Muscle of arm (tissue), 12 donors: ENCODE measurements around the gene DACH1. TPM values are rescaled to one million over a fixed set of nuclear protein-coding genes. Genes with fewer than 3 reads are reported as not detected.

Experiments
- DNase-seq: peaks from one replicate; pipeline ENCODE4 v3.0.0-alpha.2; 2013
- polyA plus RNA-seq, 12 donors: library from polyadenylated mRNA; unstranded; fragments of 120-200 nt; gene quantifications; one replicate each; pipeline ENCODE4 v1.2.1, GENCODE V29; 2013; ENCODE audit not compliant: insufficient read length in 12 of 12

DACH1 gene
- polyA plus RNA-seq, 12 donors = 5.7 to 12.0 (median 10.6) TPM; not detected in 1

DNA sequence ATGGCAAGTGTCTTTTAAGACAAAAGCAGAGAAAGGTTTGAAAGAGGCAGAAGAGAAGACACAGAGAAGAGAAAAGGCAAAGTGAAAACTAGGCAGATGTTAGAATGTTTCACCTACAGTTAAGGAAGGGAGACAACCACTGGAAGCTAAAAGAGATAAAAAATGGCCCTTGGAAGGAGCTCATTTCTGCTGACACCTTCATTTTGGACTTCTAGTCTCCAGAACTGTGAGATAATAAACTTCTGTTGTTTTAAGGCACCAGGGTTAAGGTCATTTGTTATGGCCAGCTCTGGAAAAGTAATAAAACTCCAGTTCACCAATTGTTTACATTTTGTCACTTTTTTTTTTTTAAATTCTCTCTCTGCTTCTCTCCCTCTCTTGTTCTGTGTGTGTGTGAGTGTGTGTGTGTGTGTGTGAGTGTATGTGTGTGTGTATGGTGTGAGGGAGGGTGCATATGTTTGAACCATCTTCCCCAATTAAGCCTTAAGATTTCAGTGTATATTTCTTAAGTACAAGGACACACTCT, 374.6 kb downstream of the DACH1 start:
- DNase-seq = no peak

DNA sequence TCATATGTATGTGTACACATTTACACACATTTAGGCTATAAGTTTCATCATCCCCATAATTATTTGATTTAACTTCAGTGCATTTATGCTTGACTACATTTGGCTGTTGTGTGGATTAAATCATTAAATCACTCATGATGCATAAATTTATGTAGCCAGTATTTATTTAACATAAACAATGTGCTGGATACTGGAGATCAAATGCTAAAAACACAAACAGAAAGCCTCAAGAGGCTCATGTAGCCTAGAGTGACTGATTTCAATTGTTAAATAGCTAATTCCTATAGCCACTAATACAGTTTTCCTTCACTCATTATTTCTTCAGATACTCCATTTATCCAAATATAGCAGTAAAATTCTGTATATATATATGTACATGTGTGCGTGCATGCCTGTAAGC, 376.0 kb downstream of the DACH1 start:
- no peak for DNase-seq

DNA sequence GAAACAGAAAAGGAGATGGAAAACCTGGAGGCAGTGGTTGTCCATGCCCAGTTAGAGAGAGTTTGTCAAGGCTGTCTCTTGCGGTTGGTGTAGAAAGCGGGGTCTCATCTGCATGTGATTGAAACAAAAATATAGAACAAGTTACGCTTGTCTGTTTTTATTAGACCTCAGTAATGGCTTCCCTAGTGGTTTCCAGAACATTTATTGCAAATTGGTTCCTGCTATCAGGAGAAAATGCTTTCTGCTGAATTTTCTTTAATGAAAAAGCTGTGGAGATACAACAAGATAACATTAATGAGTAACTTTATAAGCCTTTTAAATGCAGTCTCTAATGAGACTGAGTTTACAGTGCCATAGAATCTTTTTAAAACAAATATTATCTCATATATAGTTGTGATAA, 378.0 kb downstream of the DACH1 start:
- no peak for DNase-seq

DNA sequence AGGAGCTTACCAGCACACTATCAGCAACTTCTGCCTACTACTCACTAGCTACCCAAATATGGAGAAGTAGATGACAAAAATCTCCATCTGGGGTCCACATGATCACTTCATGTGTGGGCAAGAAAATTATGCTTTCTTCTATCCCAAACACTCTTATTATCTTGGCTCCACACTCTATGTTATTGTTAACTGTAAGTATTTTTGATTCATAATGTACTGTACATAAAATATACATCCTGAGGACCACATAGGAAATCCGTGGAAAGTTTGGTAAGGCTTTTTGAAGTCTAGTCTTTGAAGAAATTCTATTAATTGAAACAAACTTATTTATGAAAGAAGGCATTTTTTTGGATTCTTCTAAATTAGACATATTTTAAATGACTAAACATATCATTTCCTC, 378.8 kb downstream of the DACH1 start:
- DNase-seq = no peak

DNA sequence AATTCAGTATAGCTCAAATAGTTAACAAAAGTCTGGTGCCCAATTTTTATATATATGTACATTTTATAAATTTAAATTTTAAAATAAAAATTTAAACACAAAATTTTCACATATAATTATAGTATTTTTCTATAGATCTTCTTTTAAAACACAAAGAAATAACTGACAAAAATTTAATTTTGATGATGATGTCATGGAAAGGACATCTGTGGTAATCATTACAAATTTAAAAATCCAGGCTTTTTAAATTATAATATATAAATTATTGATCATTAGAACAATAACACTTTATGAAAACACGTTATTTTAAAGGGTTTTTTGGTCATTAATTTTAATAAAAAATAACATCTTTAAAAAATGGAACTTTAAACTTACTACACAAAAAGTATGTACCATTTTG, 381.1 kb downstream of the DACH1 start:
- no peak for DNase-seq

DNA sequence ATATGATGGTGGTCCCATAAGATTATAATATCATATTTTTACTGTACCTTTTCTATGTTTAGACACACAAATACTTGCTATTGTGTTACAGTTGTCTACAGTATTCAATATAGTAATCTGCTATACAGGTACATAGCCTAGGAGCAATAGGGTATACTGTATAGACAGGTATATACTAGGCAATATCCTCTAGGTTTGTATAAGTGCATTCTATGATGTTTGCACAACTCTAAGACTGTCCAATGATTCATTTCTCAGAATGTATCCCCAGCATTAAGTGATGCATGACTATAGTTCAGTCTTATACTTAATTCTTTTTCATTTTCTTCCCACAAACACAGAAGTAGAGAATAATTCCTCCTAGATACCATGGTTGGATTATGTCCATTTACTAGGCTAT, 383.3 kb downstream of the DACH1 start:
- DNase-seq = no peak

DNA sequence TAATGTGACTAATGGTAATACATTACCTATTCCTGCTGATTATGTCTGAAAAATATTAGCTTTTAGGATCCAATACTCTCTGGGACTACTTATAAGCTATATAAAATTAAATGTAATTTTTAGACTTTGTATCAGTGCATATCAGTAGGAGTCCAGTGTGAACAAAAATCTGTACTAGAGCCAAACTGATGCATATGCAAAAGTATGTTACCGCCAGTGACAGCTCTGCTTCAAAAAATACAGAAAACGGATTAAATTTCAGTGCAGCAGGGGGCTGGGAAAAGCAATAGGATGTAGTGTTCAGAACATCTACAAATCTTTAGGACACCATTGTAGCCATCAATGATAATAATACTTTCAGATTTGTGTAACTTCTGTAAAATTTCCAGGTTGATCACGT, 385.5 kb downstream of the DACH1 start:
- DNase-seq = no peak

DNA sequence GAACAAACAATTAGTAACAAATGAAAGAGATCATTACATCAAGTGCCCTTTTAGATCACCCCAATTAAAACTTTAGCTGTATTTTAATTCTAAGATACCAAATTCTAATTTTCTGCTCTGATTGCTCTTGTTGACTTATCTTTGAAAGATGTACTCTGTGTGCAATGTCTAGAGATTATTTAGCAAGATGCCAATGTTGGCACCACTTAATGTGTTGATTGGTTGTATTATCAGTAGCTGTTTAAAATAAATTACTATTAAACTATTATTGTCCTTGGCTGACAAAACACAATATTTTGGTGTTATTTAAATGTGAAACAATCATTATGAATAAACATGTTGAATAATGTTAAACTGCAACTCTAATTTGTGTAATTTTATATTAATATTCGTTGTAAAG, 386.0 kb downstream of the DACH1 start:
- DNase-seq = no peak

DNA sequence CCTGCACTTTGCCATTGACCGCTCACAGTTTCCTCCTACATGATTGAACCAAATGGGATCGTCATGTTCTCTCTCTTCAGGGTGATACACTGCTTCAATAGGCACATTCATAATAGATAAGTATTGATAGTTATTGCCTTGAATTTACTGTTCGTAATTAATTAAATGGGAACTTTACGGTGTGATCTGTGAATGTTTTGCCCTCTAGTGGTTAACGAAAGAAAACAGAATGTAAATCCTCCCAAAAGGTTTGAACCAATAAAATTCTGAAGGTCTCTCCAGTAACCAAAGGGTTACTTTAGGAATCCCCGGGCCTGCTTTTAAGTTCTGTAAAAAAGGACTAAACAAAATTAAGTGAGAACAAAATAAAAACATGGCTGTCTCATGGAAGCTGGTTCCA, 389.3 kb downstream of the DACH1 start:
- DNase-seq = no peak

DNA sequence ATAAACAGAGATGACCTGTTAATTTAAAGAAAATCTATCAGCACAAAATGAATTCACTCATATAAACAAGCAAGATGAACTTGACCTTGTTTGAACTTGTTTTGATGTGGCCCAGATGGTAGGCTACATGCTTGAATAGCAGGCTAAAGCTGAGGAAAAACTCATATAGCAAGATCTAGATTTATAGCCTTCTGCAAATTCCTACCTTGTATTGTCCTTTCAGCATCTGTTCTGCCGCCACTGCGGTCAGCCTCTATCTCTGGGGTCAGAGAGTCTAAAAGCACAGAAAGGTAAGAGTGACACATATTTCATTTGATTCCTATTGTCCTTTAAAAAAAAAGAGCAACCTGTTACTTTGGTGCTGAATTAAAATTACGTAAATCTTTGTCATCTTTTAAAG, 392.1 kb downstream of the DACH1 start:
- DNase-seq = no peak

DNA sequence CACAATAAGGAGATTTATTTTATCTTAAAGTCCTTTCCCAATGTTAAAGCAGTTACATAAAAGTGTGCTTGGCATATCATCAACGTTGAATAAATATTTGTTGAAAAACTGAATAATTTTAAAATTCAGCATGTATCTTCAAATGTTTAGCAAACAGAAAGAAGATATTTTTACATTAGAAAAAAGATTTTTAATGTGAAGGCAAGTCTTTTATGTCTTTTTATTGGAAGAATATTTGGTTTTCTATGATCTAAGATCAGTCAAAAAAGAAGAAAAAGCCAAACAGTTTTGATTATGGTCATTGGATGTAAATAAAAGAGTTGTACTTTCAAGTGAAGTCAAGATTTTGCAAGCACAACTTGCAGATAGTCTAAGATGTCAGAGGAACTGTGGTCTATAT, 397.4 kb downstream of the DACH1 start:
- DNase-seq = no peak

DNA sequence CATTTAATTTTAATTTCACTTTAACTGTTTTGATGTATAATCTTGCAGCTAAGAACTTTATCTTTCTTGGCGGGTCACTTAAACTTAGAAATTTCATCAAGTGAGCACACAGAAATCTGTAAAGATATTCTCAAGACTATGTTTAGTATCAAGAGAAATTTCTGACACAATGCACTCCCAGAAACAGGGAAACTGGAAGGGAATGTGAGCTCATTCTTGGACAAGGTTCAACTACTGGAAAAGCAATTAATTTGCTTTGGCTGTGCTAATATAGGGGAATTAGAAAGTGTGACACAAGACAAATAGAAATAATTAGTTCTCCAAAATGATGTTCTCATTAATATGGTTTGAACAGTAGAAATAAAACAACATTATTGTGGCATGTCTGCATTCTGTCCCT, 402.3 kb downstream of the DACH1 start:
- DNase-seq = no peak

DNA sequence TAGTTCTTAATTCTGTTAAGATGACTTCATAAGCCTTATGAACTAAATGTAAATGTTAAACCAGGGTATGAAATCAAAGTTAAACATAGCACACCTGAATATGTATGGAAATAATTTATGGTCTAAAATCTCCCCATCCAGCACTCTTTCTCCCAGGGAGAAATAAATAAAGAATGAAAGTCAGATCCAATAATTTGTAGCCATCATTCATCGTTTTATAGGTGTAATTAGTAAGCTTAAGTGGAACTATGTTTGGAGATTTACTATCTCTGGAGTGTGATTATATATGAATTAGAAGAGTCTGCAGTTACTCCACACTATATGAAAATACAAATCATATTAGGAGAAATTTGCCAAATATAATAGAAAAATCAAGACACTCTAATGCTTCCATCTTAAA, 405.1 kb downstream of the DACH1 start:
- DNase-seq = no peak

DNA sequence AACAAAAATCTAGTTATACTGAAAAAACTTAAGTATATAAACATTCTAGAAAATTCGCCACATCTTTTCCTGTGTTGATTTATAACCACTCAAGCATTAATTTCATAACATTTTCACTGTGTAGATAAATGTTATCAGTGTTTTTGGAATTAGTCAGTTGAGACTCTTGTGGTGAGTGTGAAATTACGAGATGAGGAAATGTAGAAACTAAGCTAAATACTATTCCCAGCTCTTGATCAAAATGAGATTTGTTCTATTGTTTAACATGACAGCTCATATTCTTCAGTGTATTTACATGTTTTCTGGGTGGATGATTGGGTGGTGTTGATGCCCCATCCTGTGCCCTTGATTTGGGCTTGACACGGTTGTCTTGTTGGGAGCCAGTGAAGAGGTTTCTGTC, 406.8 kb downstream of the DACH1 start:
- DNase-seq = no peak

DNA sequence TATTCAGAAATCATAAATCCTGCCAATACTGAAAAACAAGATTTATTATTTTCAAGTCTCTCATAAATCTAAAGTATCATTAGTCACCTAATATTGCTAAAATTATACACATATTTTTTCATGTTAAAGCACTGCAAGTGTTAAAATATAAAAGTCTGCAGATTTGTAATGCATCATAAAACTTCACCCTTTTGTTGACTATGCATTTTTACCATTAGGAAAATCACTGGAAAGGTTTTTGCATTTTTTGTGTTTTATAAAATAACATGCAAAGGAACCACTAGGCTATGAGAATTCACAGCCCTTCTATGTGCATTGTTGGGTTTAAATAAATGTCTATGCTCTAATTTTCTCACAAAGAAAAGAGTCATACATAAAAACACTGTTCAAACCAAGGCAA, 407.3 kb downstream of the DACH1 start:
- DNase-seq = no peak

DNA sequence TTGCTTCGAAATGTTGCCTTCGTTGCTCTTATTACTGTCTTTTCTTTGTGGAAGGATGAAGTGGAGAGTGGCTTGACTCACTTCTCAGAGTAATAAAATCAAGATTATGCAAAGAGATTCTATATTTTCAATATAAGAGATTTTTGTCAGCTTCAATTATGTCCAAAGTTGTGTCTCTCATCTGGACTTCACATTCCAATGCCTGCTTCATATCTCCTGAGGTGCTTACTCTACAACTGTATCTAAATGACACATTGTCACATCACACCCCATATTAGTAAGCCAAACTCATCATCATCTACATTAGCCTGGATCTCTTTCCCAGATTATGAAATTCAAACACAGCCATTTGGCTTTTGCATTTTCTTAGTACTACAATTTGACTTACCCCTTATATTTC, 409.4 kb downstream of the DACH1 start:
- DNase-seq = peak; percentile 25

DNA sequence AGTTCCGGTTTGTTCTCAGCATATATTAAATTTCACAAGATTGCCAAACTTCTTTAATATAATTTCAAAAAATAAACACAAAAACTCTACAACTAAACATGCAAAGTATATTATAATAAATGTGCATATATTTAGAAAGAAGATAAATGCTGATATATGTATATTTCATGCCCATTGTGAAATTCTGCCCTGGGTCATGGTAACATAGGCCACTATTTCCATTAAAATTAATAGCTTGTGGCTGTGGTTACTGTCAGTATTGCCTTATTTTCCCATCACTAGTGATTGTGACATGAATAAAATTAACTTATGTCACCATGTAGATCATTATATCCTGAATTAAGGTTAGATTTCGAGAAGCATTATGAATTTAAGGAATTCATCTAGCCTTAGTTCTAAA, 410.9 kb downstream of the DACH1 start:
- DNase-seq = no peak

DNA sequence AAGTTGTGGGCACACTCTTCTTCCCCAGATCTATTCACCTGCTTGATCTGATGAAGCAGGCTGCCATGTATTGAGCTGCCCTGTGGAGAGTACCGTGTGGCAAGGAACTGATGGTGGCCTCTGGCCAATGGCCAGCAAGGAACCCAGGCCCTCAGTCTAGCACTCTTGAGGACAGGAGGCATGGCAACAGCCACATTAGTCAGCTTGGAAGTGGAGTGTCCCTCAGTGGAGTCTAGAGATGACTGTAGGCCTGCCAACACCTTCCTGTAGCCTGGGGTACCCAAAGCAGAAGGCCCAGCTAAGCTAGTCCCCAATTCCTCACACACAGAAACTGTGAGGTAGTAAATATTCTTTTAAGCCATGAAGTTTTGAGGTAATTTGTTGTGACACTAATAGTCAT, 412.5 kb downstream of the DACH1 start:
- no peak for DNase-seq

DNA sequence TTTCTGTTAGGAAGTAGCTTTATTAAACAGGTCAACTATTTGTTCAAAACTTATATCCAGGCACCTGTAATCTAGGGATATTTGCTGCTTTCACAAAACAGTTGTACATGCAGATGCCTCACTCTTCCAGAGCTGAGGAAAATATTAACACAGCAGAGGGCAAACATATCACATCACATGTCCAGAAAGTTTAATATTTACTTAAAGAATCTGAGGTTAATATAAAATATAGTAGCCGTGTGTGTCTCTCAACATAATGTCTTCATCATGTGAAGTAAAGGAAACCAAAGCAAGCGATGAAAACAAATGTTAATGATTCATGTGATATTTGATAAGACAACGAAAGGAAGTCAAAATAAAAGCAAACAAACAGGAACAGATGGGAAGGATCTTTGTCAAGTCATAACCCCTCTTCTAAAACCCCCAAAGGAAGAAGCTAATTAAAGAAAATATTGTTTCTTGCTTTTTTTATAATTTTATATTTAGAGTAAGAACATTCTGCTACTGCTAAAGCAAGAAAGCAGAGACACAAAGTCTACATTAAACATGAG, 418.8 kb downstream of the DACH1 start:
- no peak for DNase-seq

DNA sequence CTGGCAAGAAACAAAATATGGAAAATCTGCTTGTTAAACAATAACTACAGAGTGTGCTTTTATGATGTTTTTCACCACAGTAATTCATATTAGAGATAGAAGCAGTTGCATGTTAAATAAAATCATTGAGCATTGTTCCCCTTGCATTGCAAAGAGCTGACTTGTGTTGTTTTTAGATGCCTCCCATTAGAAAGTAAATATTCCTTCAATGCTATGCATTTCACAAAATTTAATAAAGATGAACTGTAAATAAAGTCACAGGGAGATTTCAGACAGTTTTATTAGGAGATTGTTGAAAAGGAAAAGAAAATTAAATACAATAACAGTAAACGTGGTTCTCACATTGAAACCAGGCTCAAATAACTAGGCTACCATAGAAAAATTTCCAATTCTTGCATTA, 429.3 kb downstream of the DACH1 start:
- no peak for DNase-seq

DNA sequence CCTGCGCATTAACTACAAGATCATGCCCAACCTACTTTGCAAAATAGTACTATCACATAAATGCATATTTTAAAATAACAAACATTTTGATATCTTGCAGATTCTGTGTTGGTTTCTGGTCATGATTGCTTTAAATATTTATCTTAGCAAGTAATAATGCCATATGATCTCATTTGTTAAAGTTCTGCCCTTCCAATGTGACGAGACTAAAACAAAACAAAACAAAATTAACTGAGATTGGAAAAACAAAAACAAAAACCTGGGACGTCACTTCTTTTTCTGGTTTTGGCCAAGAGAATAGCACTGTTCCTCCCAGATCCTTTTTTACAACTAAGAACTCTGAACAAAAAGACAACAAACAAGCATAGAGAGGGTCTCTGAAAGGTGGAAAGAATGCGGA, 436.3 kb downstream of the DACH1 start:
- no peak for DNase-seq

DNA sequence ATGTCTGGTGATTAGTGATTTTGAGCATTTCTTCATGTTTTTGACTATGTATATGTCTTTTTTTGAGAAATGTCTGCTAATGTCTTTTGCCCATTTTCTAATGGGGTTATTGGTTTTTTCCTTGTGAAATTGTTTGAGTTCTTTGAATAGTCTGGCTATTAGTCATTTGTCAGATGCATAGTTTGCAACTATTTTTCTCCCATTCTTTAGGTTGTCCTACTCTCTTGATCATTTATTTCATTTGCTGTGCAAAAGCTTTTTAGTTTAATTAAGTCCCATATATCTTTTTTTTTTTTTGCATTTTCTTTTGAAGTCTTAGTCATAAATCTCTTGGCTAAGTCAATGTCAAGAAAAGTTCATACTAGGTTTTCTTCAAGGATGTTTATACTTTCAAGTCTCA, 449.8 kb downstream of the DACH1 start:
- no peak for DNase-seq

DNA sequence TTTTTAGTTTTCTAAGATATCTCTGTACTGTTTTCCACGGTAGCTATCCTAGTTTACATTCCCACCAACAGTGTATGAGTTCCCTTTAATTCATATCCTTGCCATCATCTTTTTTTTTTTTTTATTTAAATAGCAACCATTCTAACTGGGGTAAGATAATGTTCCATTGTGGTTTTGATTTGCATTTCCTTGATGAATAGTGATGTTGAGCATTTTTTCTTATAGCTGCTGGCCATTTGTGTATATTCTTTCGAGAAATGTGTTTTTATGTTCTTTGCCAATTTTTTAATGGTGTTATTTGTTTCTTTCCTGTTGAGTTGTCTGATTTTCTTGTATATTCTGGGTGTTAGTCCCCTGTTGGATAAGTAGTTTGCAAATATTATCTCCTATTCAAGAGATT, 454.8 kb downstream of the DACH1 start:
- no peak for DNase-seq

DNA sequence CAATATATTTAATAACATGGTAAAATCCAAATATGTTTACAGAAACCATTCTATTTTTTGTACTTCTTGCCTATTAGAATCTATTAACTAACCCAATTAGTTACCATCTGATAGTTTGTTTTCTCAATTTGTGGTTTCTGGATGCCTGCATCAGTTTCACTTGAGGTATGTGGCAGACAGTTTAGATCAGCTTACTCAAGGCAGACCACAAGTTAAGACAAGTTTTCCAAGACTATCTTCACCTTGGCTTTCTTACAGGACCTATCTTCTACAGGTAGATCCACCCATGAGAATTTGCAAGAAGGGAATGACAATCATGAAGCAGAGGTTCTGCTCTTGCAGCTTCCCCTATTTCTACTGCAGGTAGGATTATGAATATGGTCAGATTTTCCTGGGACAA, 458.6 kb downstream of the DACH1 start:
- no peak for DNase-seq
